ENCODE data around the gene COPG2. TPM values are rescaled to one million over a fixed set of nuclear protein-coding genes. Genes with fewer than 3 reads are reported as not detected.

COPG2 gene
- total RNA-seq, 1 experiment from 2014 or later = 77.7 TPM

DNA sequence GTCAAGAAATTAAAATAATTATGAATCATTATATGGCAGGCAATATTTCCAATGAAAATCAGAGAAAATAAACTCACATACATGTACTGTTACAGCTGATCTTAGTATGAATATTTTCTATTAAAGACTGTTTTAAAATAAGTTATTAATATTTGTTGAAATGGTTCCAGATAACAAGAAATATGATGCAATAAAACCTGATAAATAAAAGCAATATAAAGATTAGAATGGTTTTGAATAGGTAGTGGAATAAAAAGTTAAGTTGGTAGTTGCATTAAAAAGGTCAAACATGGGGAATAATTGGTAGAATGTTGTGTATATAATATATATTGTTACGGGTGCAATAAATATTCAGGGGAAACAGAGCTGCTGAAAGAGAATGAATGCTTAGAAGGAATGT is 124.2 kb downstream of the COPG2 start:
- no peak overlapping the region for H3K27ac Mint-ChIP-seq
- Histone ChIP-seq H3K79me2 (ENCODE audit: insufficient read depth, low read length) (no peaks in the 10 kb centered on the region), H3K56ac (ENCODE audit: insufficient read length, low read depth, low read length) (no peak overlapping the region), H3K23me2 (ENCODE audit: insufficient read length, low read depth, low read length, poor library complexity, severe bottlenecking) (no peaks in the 10 kb centered on the region), H2AFZ (ENCODE audit: low read length) (no peak overlapping the region), H3K9me3 (ENCODE audit: control insufficient read depth, low read depth, low read length) (no peaks in the 10 kb centered on the region), H3K79me1 (ENCODE audit: insufficient read depth, low read depth, low read length, poor library complexity, severe bottlenecking) (no peaks in the 10 kb centered on the region), H3K4me2 (ENCODE audit: insufficient read depth, insufficient read length, low read length) (no peak overlapping the region), H2BK12ac (ENCODE audit: insufficient read length, low read depth, low read length) (no peak overlapping the region), H2BK15ac (ENCODE audit: low read depth, low read length) (no peak overlapping the region), H4K5ac (ENCODE audit: insufficient read length, low read depth, low read length) (no peak overlapping the region), H3K4ac (ENCODE audit: low read depth, low read length) (no peak overlapping the region), H3K27me3 (ENCODE audit: insufficient read depth, low read length) (no peaks in the 10 kb centered on the region), H2BK5ac (ENCODE audit: insufficient read length, low read length) (no peak overlapping the region), H2BK120ac (ENCODE audit: low read depth, low read length, poor library complexity, severe bottlenecking) (no peak overlapping the region), H3T11ph (ENCODE audit: low read length) (no peak overlapping the region), H4K91ac (ENCODE audit: insufficient read length, low read depth, low read length) (no peak overlapping the region), H3K23ac (ENCODE audit: insufficient read length, low read depth, low read length) (no peak overlapping the region), H3K18ac (ENCODE audit: insufficient read length, low read depth, low read length) (no peak overlapping the region), H2AK5ac (ENCODE audit: insufficient read length, low read length) (no peak overlapping the region), H3K14ac (ENCODE audit: insufficient read depth, low read length) (no peak overlapping the region), H4K20me1 (ENCODE audit: control insufficient read depth, insufficient read depth, insufficient read length) (no peaks in the 10 kb centered on the region), H2BK20ac (ENCODE audit: low read depth, low read length, poor library complexity, severe bottlenecking) (no peak overlapping the region), H3K4me1 (ENCODE audit: insufficient read depth, low read length) (no peaks in the 10 kb centered on the region), H3K27ac (ENCODE audit: insufficient read length, low read depth, low read length) (no peak overlapping the region), H3K9ac (ENCODE audit: extremely low read depth, insufficient read length, low read length) (no peak overlapping the region), H4K8ac (replicated peaks; ENCODE audit: insufficient read length, low read depth, low read length) (no peak overlapping the region)
- no peaks in the 10 kb centered on the region for H3K9me3 Mint-ChIP-seq
- WGBS (ENCODE audit: extremely low coverage, insufficient read length, low lambda C conversion rate) = 100% methylated on average over 1 of the region's 1 CpG
- no peaks in the 10 kb centered on the region for H3K4me1 Mint-ChIP-seq
- peaks cover 2 to 27% (median 17%) of the 10 kb centered on the region in 3 experiments; a peak in 5 of 7 replicates for H3K36me3 Mint-ChIP-seq (ENCODE audit: insufficient read depth in 1 of 3, low read depth in 3 of 3)
- no peak overlapping the region for H3K4me3 Mint-ChIP-seq
- TF ChIP-seq, protein P1, sequence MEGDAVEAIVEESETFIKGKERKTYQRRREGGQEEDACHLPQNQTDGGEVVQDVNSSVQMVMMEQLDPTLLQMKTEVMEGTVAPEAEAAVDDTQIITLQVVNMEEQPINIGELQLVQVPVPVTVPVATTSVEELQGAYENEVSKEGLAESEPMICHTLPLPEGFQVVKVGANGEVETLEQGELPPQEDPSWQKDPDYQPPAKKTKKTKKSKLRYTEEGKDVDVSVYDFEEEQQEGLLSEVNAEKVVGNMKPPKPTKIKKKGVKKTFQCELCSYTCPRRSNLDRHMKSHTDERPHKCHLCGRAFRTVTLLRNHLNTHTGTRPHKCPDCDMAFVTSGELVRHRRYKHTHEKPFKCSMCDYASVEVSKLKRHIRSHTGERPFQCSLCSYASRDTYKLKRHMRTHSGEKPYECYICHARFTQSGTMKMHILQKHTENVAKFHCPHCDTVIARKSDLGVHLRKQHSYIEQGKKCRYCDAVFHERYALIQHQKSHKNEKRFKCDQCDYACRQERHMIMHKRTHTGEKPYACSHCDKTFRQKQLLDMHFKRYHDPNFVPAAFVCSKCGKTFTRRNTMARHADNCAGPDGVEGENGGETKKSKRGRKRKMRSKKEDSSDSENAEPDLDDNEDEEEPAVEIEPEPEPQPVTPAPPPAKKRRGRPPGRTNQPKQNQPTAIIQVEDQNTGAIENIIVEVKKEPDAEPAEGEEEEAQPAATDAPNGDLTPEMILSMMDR (conservative IDR thresholded peaks at IDR 0.05) = no peak
- H3K27me3 Mint-ChIP-seq (ENCODE audit: low read depth) = no peaks in the 10 kb centered on the region
- no peak for DNase-seq
